Right lobe of liver (tissue), 6 donors: ENCODE measurements around the gene BCAP31. TPM values are rescaled to one million over a fixed set of nuclear protein-coding genes. Genes with fewer than 3 reads are reported as not detected.
"Not testable (repeated sequence)": the region's sequence is repeated elsewhere in the genome, so short reads cannot be mapped to it uniquely, and the experiment has no call there.

Source experiments
- ATAC-seq, 4 donors: fragments of 200-7000 bp; cut with Tn5 transposase; one replicate each; pipeline ENCODE4 v1.9.1; 2020; ENCODE audit warnings: mild to moderate bottlenecking in 4 of 4, moderate library complexity in 4 of 4
- DNase-seq, 3 donors: peaks; one replicate each; pipeline ENCODE4 v3.0.0-alpha.2; 2020
- H3K27ac ChIP-seq, 3 donors: fragments of 200-600 bp; one replicate each; pipeline ENCODE4 v1.8.0; 2022
- H3K27me3 ChIP-seq, 2 donors: fragments of 200-600 bp; one replicate each; pipeline ENCODE4 v1.8.0; 2022
- H3K36me3 ChIP-seq, 4 donors: fragments of 200-600 bp; sonication (generic) in 1 of 4; one replicate each; pipeline versions ENCODE4 v1.5.1 to v1.8.0; 2017 to 2022; ENCODE audit warnings: control low read depth in 1 of 4
- H3K4me1 ChIP-seq, 4 donors: fragments of 200-600 bp; sonication (generic) in 1 of 4; one replicate each; pipeline versions ENCODE4 v1.5.1 to v1.8.0; 2017 to 2022; ENCODE audit warnings: control low read depth in 1 of 4
- H3K4me3 ChIP-seq, 3 donors: fragments of 200-600 bp; one replicate each; pipeline ENCODE4 v1.8.0; 2022
- H3K9me3 ChIP-seq, 4 donors: fragments of 200-600 bp; sonication (generic) in 1 of 4; one replicate each; pipeline versions ENCODE4 v1.5.1 to v1.8.0; 2017 to 2022; ENCODE audit warnings: control low read depth in 1 of 4
- CTCF ChIP-seq, 4 donors: fragments of 200-600 bp in 3 of 4; fragments of 450-650 bp in 1 of 4; IDR thresholded peaks; one replicate each; pipeline versions ENCODE4 v1.5.1 to v1.8.0; 2016 to 2022; ENCODE audit warnings: antibody characterized with exemption in 4 of 4, mild to moderate bottlenecking in 2 of 4
- POLR2A ChIP-seq: fragments of 450-650 bp; IDR thresholded peaks from one replicate; pipeline ENCODE4 v1.6.1; 2017; ENCODE audit warnings: antibody characterized with exemption, mild to moderate bottlenecking
- WGBS: methylation state at CpG from one replicate; pipeline ENCODE4 v1.1.6; 2018; ENCODE audit warnings: low coverage, low lambda C conversion rate; ENCODE audit not compliant: insufficient coverage; ENCODE audit errors: missing lambda C conversion rate; 5-methylcytosine and 5-hydroxymethylcytosine counted together
- intact Hi-C, 2 donors: fragments of 100-400 bp; cut with DNase I; formaldehyde crosslinking; loops; one replicate each; pipeline versions ENCODE4 v1.11.2 to v1.14.1; 2022
- total RNA-seq, 6 experiments: library from RNA; depleted of rRNA in 2 of 6; stranded (reverse); fragments of >200 nt in 2 of 6; fragmentation: NEBNext Ultra II Directional in 3 of 6; extraction: Animal tissue kit (Norgen Biotek cat#: 25700) in 3 of 6; gene quantifications; one replicate each; pipeline versions ENCODE4 v1.1.0 to v1.2.4, GENCODE V29; 2016 to 2023
- donor health status: DM: no; HTN: yes; CAD: no.
- donor health status: DM: no; HTN: no; CAD: no.
- donor health status: DM: no; HTN: no; CAD: no.
- donor health status: DM: no; HTN: yes; CAD: no.
- donor health status: DM: no; HTN: yes; CAD: no.

Gene BCAP31
- total RNA-seq, 6 experiments from 2014 or later = 100 to 126 (median 107) TPM

DNA sequence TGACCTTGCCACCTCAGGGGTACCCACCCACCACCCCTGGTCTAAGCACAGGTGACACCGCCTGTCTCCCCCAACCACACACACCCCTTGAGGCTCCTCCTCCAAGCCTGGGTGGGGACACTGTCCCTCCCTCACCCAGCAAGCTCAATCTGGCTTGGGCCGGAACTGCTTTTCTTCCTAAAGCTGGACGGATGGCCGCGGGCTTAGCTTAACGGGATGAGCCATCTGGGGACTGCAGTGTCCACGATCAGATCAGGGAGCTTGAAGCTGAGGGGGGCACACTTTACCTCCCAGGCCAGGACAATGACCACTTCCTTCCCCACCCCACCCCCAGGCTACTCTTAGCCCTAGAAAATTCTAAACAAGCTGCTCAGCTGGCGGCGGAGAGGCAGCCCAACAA is 37.5 kb downstream of the BCAP31 start:
- H3K27me3 ChIP-seq = no peaks in the 10 kb centered on the region
- 20% methylated on average over 1 of the region's 9 CpGs for WGBS
- H3K4me3 ChIP-seq = no peak overlapping the region
- H3K9me3 ChIP-seq = no peaks in the 10 kb centered on the region
- intact Hi-C loops = no loop called here
- ATAC-seq (no peak), DNase-seq (peak in 2 of 3 donors; percentile 18 to 41)
- TF ChIP-seq POLR2A (no peak), CTCF (IDR thresholded peaks at IDR 0.05) (no peak)
- no peaks in the 10 kb centered on the region for H3K36me3 ChIP-seq
- H3K27ac ChIP-seq = no peak overlapping the region
- H3K4me1 ChIP-seq = no peaks in the 10 kb centered on the region

DNA sequence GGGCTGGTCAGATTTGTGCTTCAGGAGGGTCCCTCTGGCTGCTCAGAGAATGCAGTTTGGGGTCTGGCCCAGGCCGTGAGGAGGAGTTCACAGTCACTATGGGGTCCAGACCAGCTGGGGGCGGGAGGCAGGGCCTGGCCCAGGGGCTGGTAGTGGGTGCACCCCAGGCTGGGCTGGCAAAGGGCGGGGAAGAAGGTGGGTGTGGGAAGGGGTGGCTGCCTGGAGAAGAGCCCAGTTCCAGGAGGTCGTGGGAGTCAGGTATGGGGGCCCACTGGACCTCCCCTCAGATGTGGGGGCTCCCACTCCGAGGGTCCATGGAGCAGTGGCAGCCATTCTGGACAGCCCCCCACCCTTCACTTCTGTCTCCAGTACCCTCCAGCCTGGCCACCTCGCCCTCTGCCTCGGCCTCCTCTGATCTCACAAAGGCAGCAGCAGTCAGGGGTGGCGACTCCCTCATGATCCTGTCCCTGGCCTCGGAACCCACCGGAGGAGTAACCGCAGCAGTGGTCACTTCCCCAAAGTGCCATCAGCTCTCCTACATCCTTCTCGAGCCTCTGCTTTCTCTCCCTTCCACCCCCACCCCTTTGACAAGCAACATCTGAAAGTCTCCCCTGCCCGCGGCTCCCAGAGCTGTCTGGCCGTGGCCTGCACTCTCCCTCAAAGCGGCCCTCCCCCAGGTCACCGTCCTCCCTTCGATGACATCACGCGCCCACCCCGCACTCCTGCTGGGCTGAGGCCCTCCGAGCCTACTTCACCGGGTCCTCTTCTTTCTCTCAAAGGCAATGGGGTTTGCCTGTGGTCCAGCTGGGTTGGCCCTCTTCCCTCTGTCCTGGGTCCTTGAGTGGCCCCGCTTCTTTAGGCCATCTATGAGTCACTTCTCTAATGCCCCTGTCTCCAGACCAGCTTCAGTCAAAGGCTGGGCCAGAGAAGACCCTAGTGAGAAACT is 38.2 kb downstream of the BCAP31 start:
- Histone ChIP-seq H3K36me3 (no peaks in the 10 kb centered on the region), H3K4me3 (no peak overlapping the region), H3K4me1 (no peaks in the 10 kb centered on the region), H3K9me3 (no peaks in the 10 kb centered on the region), H3K27ac (no peak overlapping the region), H3K27me3 (no peaks in the 10 kb centered on the region)
- intact Hi-C loops = no loop called here
- DNase-seq (peak in 2 of 3 donors; percentile 17 to 43), ATAC-seq (no peak)
- WGBS = 62% methylated on average over 13 of the region's 24 CpGs
- TF ChIP-seq POLR2A (no peak), CTCF (IDR thresholded peaks at IDR 0.05) (no peak)

- Histone ChIP-seq H3K9me3 (no peaks in the 10 kb centered on the region), H3K36me3 (no peaks in the 10 kb centered on the region), H3K27ac (no peak overlapping the region), H3K4me1 (no peaks in the 10 kb centered on the region), H3K4me3 (no peak overlapping the region), H3K27me3 (no peaks in the 10 kb centered on the region)
- 26% methylated on average over 7 of the region's 21 CpGs for WGBS
- DNase-seq (peak in 1 of 3 donors; percentile 47), ATAC-seq (no peak)
- intact Hi-C loops = no loop called here
- TF ChIP-seq POLR2A (no peak), CTCF (IDR thresholded peaks at IDR 0.05) (no peak)
Observed at GRCh38 chrX:153685156-153685536, 39.0 kb downstream of the BCAP31 start.

GRCh38 chrX:153684467-153685155 is 39.6 kb downstream of the BCAP31 start:
- Histone ChIP-seq H3K4me3 (no peak overlapping the region), H3K27ac (no peak overlapping the region), H3K27me3 (no peaks in the 10 kb centered on the region), H3K4me1 (no peaks in the 10 kb centered on the region), H3K36me3 (no peaks in the 10 kb centered on the region), H3K9me3 (no peaks in the 10 kb centered on the region)
- WGBS = 39% methylated on average over 14 of the region's 21 CpGs
- no peak for TF ChIP-seq POLR2A
- no peak for TF ChIP-seq CTCF (IDR thresholded peaks at IDR 0.05)
- intact Hi-C loops = no loop called here
- DNase-seq (peak in 1 of 3 donors; percentile 43), ATAC-seq (no peak)

GRCh38 chrX:153683486-153683885 is 40.7 kb downstream of the BCAP31 start:
- H3K4me3 ChIP-seq, H3K4me1 ChIP-seq, H3K27me3 ChIP-seq, H3K27ac ChIP-seq, H3K9me3 ChIP-seq, ATAC-seq, intact Hi-C loops, DNase-seq, H3K36me3 ChIP-seq: not testable (repeated sequence)
- WGBS = 85% methylated on average over 2 of the region's 8 CpGs
